GM12875 (cell line): ENCODE measurements around the gene TMED10.

Experiments used
- H3K4me3 ChIP-seq: one replicate; pipeline ENCODE4 v1.5.1; 2011; ENCODE audit warnings: low read depth, low read length, control low read depth
- TF ChIP-seq, protein P1 (sequence below): IDR thresholded peaks from 2 replicates; pipeline ENCODE4 v1.5.1; 2011; ENCODE audit warnings: low read depth, mild to moderate bottlenecking, control low read depth, inconsistent platforms, low read length, moderate library complexity, borderline replicate concordance; ENCODE audit not compliant: insufficient read depth

The TMED10 gene

GRCh38 chr14:75091251-75091650 lies 85.2 kb downstream of the TMED10 start:
- TF ChIP-seq, protein P1, sequence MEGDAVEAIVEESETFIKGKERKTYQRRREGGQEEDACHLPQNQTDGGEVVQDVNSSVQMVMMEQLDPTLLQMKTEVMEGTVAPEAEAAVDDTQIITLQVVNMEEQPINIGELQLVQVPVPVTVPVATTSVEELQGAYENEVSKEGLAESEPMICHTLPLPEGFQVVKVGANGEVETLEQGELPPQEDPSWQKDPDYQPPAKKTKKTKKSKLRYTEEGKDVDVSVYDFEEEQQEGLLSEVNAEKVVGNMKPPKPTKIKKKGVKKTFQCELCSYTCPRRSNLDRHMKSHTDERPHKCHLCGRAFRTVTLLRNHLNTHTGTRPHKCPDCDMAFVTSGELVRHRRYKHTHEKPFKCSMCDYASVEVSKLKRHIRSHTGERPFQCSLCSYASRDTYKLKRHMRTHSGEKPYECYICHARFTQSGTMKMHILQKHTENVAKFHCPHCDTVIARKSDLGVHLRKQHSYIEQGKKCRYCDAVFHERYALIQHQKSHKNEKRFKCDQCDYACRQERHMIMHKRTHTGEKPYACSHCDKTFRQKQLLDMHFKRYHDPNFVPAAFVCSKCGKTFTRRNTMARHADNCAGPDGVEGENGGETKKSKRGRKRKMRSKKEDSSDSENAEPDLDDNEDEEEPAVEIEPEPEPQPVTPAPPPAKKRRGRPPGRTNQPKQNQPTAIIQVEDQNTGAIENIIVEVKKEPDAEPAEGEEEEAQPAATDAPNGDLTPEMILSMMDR = no peak
- no peak overlapping the region for H3K4me3 ChIP-seq

GRCh38 chr14:75090353-75090752 lies 86.1 kb downstream of the TMED10 start:
- TF ChIP-seq, protein P1 = no peak

GRCh38 chr14:75088566-75089373 lies 87.6 kb downstream of the TMED10 start:
- TF ChIP-seq, protein P1 = peak; percentile 61; the same call in 1 of the 2 replicates
- no peak overlapping the region for H3K4me3 ChIP-seq

More at GRCh38 chr14:75090353-75090752, 86.1 kb downstream of the TMED10 start:
- H3K4me3 ChIP-seq = no peak overlapping the region

- no peak overlapping the region for H3K4me3 ChIP-seq
- TF ChIP-seq, protein P1 = no peak
Measured at GRCh38 chr14:75088153-75088552, 88.3 kb downstream of the TMED10 start.

GRCh38 chr14:75084513-75084912 lies 91.9 kb downstream of the TMED10 start:
- TF ChIP-seq, protein P1 = no peak
- no peak overlapping the region for H3K4me3 ChIP-seq

- no peak overlapping the region for H3K4me3 ChIP-seq
Measured at GRCh38 chr14:75083271-75083670, 93.1 kb downstream of the TMED10 start.

GRCh38 chr14:75081660-75082229 lies 94.7 kb downstream of the TMED10 start:
- TF ChIP-seq, protein P1 = no peak
- no peak overlapping the region for H3K4me3 ChIP-seq

More at GRCh38 chr14:75083271-75083670, 93.1 kb downstream of the TMED10 start:
- TF ChIP-seq, protein P1 = no peak
